BJ (cell line): ENCODE results near the gene P2RY2. TPM values are rescaled to one million over a fixed set of nuclear protein-coding genes. Genes with fewer than 3 reads are reported as not detected.

Source experiments
- CTCF ChIA-PET: fragments of 350-600 bp; formaldehyde crosslinking; extraction: SDS; loops from one replicate; lab custom pipeline; 2021; ENCODE audit warnings: antibody characterized with exemption, inconsistent platforms; lab: Yijun Ruan, JAX
- POLR2A ChIA-PET: fragments of 300-600 bp; sonication (Branson Sonifier 250); formaldehyde crosslinking; extraction: SDS; loops from one replicate; lab custom pipeline; 2021; ENCODE audit warnings: antibody characterized with exemption; lab: Charles Lee
- DNase-seq: peaks from one replicate; pipeline ENCODE4 v3.0.0-alpha.2; 2011; ENCODE audit warnings: low read depth
- H3K27me3 ChIP-seq: 2 replicates; pipeline ENCODE4 v1.6.0; 2011; ENCODE audit warnings: low read length; ENCODE audit not compliant: control insufficient read depth, insufficient read depth
- H3K36me3 ChIP-seq: 2 replicates; pipeline ENCODE4 v1.5.1; 2011; ENCODE audit warnings: low read length; ENCODE audit not compliant: control insufficient read depth, insufficient read depth
- H3K4me3 ChIP-seq: 2 replicates; pipeline ENCODE4 v1.5.1; 2011; ENCODE audit warnings: low read depth, mild to moderate bottlenecking, control low read depth, low read length
- polyA plus RNA-seq: library from polyadenylated mRNA; depleted of rRNA; stranded (reverse); fragments of >200 nt; gene quantifications from 2 replicates; pipeline ENCODE4 v1.2.3, GENCODE V29; 2011
- TF ChIP-seq, protein P1 (sequence below): IDR thresholded peaks from 2 replicates; pipeline ENCODE4 v1.5.1; 2011; ENCODE audit warnings: low read depth, mild to moderate bottlenecking, control low read depth, inconsistent platforms, low read length, moderate library complexity; ENCODE audit not compliant: insufficient read depth

P2RY2 gene
- polyA plus RNA-seq, 1 experiment, result 0.15 TPM

DNA sequence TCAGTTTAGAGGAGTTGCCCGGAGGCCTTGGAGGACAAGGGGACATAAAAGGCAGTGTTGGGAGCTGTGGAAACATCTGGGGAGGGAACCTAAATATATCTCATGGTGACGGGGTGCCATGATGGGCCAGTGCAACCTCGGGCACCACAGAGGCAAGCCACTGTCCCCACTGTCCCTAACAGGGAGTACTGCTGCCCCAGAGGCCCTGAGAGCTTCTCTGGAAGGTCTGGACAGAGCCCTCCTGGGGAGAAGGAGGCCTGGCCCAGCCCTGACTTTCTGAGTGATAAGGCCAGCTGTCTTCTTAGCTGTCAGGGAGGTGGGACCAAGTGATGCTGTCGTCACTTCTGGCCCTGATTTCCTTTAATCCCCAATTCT is 48.6 kb downstream of the P2RY2 start:
- Histone ChIP-seq H3K4me3 (no peak overlapping the region), H3K36me3 (no peaks in the 10 kb centered on the region), H3K27me3 (peaks cover 13% of the 10 kb centered on the region)
- POLR2A ChIA-PET, result no interaction called here
- TF ChIP-seq, protein P1, sequence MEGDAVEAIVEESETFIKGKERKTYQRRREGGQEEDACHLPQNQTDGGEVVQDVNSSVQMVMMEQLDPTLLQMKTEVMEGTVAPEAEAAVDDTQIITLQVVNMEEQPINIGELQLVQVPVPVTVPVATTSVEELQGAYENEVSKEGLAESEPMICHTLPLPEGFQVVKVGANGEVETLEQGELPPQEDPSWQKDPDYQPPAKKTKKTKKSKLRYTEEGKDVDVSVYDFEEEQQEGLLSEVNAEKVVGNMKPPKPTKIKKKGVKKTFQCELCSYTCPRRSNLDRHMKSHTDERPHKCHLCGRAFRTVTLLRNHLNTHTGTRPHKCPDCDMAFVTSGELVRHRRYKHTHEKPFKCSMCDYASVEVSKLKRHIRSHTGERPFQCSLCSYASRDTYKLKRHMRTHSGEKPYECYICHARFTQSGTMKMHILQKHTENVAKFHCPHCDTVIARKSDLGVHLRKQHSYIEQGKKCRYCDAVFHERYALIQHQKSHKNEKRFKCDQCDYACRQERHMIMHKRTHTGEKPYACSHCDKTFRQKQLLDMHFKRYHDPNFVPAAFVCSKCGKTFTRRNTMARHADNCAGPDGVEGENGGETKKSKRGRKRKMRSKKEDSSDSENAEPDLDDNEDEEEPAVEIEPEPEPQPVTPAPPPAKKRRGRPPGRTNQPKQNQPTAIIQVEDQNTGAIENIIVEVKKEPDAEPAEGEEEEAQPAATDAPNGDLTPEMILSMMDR, result no peak
- DNase-seq, result no peak
- CTCF ChIA-PET, result interaction anchor here (1.4 to 12.5 kb wide), 2 partner anchors 22 to 541 kb away, joined by 3 to 60 read pairs; no protein-coding TSS in a partner anchor

DNA sequence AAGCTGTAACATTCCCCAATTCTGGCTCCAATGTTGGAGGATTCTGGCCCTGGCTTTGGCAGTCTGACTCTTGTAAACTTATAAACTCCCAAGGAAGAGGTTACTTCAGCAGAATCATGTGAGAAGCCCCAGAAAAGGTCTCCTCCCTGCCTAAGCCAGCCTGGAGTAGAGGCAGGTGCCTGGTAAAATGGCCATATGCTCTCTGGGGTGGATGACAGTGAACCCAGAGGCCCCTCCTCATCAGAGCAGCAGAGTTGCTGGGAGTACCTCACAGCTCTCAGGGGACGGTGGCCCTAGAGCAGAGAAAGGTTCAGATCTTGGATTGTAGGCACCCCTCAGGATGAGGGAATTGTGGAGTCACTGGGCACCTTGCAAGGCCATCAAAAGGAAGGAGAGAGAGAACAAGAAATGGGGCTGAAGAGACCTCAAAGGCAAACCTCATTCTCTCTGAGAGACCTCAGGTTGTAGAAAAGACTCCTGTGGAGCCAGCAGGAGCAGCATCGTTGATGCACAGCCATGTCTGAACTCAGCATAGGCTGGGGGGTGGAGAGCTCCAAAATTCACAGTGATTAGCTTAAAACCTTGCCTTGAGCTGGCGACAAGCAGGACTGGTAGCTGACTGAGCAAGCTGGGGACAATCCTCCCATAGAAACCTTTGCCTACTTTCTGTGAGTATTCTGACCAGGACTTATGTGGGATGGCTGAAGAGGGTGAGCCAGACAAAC is 49.2 kb downstream of the P2RY2 start:
- DNase-seq, result no peak
- ChIA-PET CTCF (interaction anchor here (0.9 to 12.5 kb wide), 4 partner anchors 10 to 542 kb away, joined by 3 to 60 read pairs (median 4); no protein-coding TSS in a partner anchor), POLR2A (no interaction called here)
- H3K36me3 ChIP-seq, result no peaks in the 10 kb centered on the region
- H3K4me3 ChIP-seq, result no peak overlapping the region
- peaks cover 13% of the 10 kb centered on the region for H3K27me3 ChIP-seq
- TF ChIP-seq, protein P1, result no peak

DNA sequence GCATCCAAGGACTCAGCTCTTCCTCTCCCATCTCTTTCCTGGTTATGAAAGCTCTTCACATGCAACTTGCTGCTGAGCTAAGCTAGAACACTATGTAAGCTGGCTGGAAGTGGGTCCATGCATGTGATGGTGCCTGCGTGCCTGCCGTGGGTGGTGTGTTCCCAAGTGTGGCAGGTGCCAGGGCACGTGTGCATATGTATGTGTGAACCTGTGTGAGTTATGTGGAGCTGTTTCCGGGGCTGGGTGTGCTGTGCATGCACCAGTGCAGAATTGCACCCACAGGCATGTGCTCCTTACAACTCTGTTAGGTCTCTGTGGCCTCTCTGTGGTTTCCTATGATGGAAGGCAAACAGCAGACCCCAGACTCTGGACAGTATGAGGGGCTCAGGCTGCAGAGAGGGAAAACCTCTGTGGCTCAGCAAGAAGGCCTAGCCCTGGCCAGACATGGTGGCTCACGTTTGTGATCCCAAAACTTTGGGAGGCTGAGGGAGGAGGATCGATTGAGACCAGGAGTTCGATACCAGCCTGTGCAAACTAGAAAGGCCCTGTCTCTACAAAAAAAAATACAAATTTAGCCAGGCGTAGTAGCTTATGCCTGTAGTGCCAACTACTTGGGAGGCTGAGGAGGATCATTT is 49.9 kb downstream of the P2RY2 start:
- ChIA-PET CTCF (interaction anchor here (0.9 to 12.5 kb wide), 4 partner anchors 11 to 83 kb away, joined by 4 to 60 read pairs (median 4); no protein-coding TSS in a partner anchor), POLR2A (no interaction called here)
- no peak overlapping the region for H3K4me3 ChIP-seq
- H3K36me3 ChIP-seq, result no peaks in the 10 kb centered on the region
- DNase-seq, result no peak
- H3K27me3 ChIP-seq, result peaks cover 13% of the 10 kb centered on the region
- TF ChIP-seq, protein P1, result no peak

DNA sequence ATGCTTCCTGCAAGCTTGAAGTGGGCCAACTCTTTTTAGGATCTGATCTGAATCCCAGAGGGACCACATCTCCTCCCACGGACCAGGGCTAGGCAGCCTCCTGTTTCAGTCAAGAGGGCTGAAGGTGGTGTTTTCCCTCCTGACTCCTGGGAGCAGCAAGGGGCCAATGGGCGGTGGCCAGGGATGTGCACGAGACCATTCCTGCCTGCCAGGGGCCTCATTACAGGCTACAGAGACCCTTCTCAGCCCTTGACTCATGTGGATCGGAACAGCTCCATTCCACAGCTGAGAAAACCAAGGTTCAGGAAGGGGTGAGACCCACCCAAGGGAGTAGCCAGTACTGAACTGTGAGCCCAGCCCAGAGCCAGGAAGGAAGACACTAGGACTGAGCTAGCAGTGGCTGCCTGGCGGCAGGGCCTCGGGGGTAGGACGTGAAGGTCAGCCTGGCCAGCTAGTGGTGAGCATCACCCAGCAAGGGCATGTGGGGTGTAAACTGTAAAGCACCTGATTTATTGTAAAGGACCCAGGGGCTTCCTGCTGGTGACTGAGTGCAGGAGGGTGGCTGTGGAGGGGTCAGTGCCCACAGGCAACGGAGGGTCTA is 50.7 kb downstream of the P2RY2 start:
- DNase-seq, result no peak
- TF ChIP-seq, protein P1, result no peak
- H3K4me3 ChIP-seq, result no peak overlapping the region
- ChIA-PET CTCF (interaction anchor here (0.9 to 12.5 kb wide), 4 partner anchors 11 to 84 kb away, joined by 4 to 60 read pairs (median 4); no protein-coding TSS in a partner anchor), POLR2A (no interaction called here)
- H3K36me3 ChIP-seq, result no peaks in the 10 kb centered on the region
- H3K27me3 ChIP-seq, result peaks cover 13% of the 10 kb centered on the region
